ENCODE data around the gene SDR42E2. TPM values are rescaled to one million over a fixed set of nuclear protein-coding genes. Genes with fewer than 3 reads are reported as not detected.

Gene SDR42E2
- total RNA-seq, 1 donor from 2014 or later, result not detected

- H3K9me3 ChIP-seq (ENCODE audit: control insufficient read depth in 3 of 3, low read length in 3 of 3), result no peaks in the 10 kb centered on the region
- no peak overlapping the region for H3K27ac ChIP-seq (ENCODE audit: low read depth, low read length)
- H3K9ac ChIP-seq (ENCODE audit: low read depth in 1 of 3, low read length in 3 of 3), result no peak overlapping the region
- no peak overlapping the region for H3K4me3 ChIP-seq (ENCODE audit: low read length in 3 of 3)
- peaks cover 3 to 7% (median 4%) of the 10 kb centered on the region in 3 donors for H3K4me1 ChIP-seq (ENCODE audit: control insufficient read depth in 3 of 3, insufficient read depth in 3 of 3, low read length in 3 of 3)
- no peaks in the 10 kb centered on the region for H3K27me3 ChIP-seq (ENCODE audit: control insufficient read depth in 3 of 3, insufficient read depth in 3 of 3, low read length in 3 of 3)
- H3K36me3 ChIP-seq (ENCODE audit: control insufficient read depth in 3 of 3, insufficient read depth in 3 of 3, low read length in 3 of 3), result peaks cover 4 to 16% (median 14%) of the 10 kb centered on the region in 3 donors
Observed at GRCh38 chr16:22232277-22233036, 70.2 kb downstream of the SDR42E2 start.

- peaks cover 4 to 13% (median 10%) of the 10 kb centered on the region in 3 donors for H3K36me3 ChIP-seq (ENCODE audit: control insufficient read depth in 3 of 3, insufficient read depth in 3 of 3, low read length in 3 of 3)
- no peak overlapping the region for H3K27ac ChIP-seq (ENCODE audit: low read depth, low read length)
- peaks cover 3 to 7% (median 4%) of the 10 kb centered on the region in 3 donors for H3K4me1 ChIP-seq (ENCODE audit: control insufficient read depth in 3 of 3, insufficient read depth in 3 of 3, low read length in 3 of 3)
- no peaks in the 10 kb centered on the region for H3K27me3 ChIP-seq (ENCODE audit: control insufficient read depth in 3 of 3, insufficient read depth in 3 of 3, low read length in 3 of 3)
- no peak overlapping the region for H3K9ac ChIP-seq (ENCODE audit: low read depth in 1 of 3, low read length in 3 of 3)
- no peak overlapping the region for H3K4me3 ChIP-seq (ENCODE audit: low read length in 3 of 3)
- H3K9me3 ChIP-seq (ENCODE audit: control insufficient read depth in 3 of 3, low read length in 3 of 3), result no peaks in the 10 kb centered on the region
Observed at GRCh38 chr16:22233037-22233372, 70.7 kb downstream of the SDR42E2 start.

DNA sequence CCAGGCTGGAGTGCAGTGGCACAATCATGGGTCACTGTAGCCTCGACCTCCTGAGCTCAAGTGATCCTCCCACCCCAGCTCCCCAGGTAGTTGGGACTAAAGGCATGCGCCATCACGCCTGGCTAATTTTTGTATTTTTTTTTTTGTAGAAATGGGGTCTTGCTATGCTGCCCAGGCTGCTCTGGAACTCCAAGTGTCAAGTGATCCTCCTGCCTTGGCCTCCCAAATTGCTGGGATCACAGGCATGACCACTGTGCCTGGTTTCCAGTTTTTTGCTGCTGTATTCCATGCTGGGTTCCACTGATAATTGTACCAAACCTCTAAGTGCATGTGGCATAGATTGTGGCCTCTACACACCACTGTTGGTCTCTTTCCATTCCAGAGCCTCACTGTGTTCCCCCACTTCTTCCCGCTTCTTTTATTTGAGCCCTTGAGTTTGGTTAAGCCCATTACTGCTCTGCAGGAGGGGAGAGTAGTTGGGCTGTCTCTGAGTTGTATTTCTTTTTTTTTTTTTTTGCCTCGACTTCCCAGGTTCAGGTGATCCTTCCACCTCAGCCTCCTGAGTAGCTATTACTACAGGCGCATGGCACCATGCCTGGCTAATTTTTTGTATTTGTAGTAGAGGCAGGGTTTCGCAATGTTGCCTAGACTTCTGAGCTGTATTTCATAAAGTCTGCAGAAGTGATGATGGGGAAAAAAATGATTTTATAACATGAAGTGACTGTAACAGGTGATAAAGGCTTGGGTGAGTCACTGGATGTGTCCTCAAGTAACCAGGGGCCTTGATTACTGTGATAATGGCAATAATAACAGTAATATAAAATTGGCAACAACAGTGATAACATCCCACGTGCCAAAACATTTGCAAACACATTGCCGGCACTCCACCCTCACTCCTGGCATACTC lies 73.8 kb downstream of the SDR42E2 start:
- Histone ChIP-seq H3K9me3 (ENCODE audit: control insufficient read depth in 3 of 3, low read length in 3 of 3) (no peaks in the 10 kb centered on the region), H3K36me3 (ENCODE audit: control insufficient read depth in 3 of 3, insufficient read depth in 3 of 3, low read length in 3 of 3) (peaks cover 2 to 10% (median 9%) of the 10 kb centered on the region in 3 donors), H3K4me3 (ENCODE audit: low read length in 3 of 3) (no peak overlapping the region), H3K9ac (ENCODE audit: low read depth in 1 of 3, low read length in 3 of 3) (no peak overlapping the region), H3K27ac (ENCODE audit: low read depth, low read length) (no peak overlapping the region), H3K27me3 (ENCODE audit: control insufficient read depth in 3 of 3, insufficient read depth in 3 of 3, low read length in 3 of 3) (no peaks in the 10 kb centered on the region), H3K4me1 (ENCODE audit: control insufficient read depth in 3 of 3, insufficient read depth in 3 of 3, low read length in 3 of 3) (peaks cover 12 to 19% (median 18%) of the 10 kb centered on the region in 3 donors)

DNA sequence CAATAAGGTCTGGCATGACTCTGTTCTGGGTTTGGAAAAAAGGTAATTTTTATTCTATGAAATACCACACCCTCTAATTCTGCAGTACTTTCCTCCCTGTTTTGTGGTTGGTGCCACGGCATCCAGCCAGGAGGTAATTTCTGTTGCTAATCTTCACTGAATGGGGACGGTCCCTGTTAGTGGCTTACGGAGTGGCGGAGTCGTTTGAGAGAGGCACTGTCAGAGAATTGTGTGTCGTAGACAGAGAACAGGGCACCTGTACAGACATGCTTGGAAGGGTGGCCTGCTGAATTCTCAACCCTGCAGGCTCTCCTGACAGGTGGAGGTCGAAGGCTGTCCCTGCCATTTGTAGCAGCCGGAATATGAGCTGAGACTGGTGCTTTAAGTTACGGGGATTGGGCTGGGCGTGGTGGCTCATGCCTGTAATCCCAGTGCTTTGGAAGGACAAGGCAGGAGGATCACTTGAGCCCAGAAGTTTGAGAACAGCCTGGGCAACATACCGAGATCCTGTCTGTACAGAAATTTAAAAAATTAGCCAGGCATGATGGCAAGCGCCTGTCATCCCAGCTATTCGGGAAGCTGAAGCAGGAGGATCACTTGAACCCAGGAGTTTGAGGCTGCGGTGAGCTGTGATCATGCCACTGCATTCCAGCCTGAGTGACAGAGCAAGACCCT lies 77.0 kb downstream of the SDR42E2 start:
- H3K36me3 ChIP-seq (ENCODE audit: control insufficient read depth in 3 of 3, insufficient read depth in 3 of 3, low read length in 3 of 3), result peaks cover 3 to 9% (median 6%) of the 10 kb centered on the region in 3 donors
- peak overlapping the region; percentile 12 for H3K27ac ChIP-seq (ENCODE audit: low read depth, low read length)

DNA sequence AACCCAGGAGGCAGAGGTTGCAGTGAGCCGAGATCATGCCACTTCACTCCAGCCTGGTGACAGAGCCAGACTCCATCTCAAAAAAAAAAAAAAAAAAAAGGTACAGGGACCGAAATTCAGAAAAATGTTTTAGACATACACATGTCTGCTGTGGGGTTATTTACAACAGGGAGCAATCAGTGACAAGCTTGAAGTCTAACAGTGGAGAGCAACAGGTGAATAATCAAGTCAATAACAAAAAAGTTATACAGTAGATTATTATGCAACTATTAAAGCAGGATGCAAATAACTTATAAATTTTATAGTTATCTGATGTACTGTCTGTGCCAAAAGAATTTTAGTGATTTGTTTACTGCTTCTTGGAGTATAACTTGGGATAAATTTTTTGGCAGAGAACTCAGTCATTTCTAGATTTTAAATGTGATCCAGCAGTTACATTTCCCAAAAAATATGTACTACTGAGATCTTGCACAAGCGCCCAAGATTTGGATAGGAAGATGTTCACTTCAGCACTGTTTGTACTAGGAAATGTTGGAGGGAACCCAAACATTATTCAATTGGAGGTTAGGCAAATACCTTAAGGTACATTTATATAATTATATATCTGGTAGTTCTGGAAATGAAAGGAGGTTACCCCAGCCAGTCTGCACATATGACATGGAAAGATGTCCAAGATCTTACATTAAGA lies 77.9 kb downstream of the SDR42E2 start:
- no peaks in the 10 kb centered on the region for H3K27me3 ChIP-seq (ENCODE audit: control insufficient read depth in 3 of 3, insufficient read depth in 3 of 3, low read length in 3 of 3)
- H3K27ac ChIP-seq (ENCODE audit: low read depth, low read length), result no peak overlapping the region

More for the DNA sequence above, 77.0 kb downstream of the SDR42E2 start:
- H3K9ac ChIP-seq (ENCODE audit: low read depth in 1 of 3, low read length in 3 of 3), result peak overlapping the region in 1 of 3 donors; percentile 25
- H3K4me1 ChIP-seq (ENCODE audit: control insufficient read depth in 3 of 3, insufficient read depth in 3 of 3, low read length in 3 of 3), result peaks cover 9 to 15% (median 11%) of the 10 kb centered on the region in 3 donors
- no peaks in the 10 kb centered on the region for H3K9me3 ChIP-seq (ENCODE audit: control insufficient read depth in 3 of 3, low read length in 3 of 3)
- no peak overlapping the region for H3K4me3 ChIP-seq (ENCODE audit: low read length in 3 of 3)
- H3K27me3 ChIP-seq (ENCODE audit: control insufficient read depth in 3 of 3, insufficient read depth in 3 of 3, low read length in 3 of 3), result no peaks in the 10 kb centered on the region

More for the DNA sequence above, 77.9 kb downstream of the SDR42E2 start:
- Histone ChIP-seq H3K4me3 (ENCODE audit: low read length in 3 of 3) (no peak overlapping the region), H3K9me3 (ENCODE audit: control insufficient read depth in 3 of 3, low read length in 3 of 3) (no peaks in the 10 kb centered on the region), H3K36me3 (ENCODE audit: control insufficient read depth in 3 of 3, insufficient read depth in 3 of 3, low read length in 3 of 3) (peaks cover 10 to 17% (median 12%) of the 10 kb centered on the region in 3 donors), H3K4me1 (ENCODE audit: control insufficient read depth in 3 of 3, insufficient read depth in 3 of 3, low read length in 3 of 3) (peaks cover 9 to 15% (median 11%) of the 10 kb centered on the region in 3 donors), H3K9ac (ENCODE audit: low read depth in 1 of 3, low read length in 3 of 3) (no peak overlapping the region)

Other genes with a start within 250 kb of the SDR42E2 start
- gene UQCRC2, start 209.1 kb upstream of the SDR42E2 start, total RNA-seq, result 449 TPM
- not detected for gene PDZD9, start 161.4 kb upstream of the SDR42E2 start, total RNA-seq
- 14.1 TPM for gene MOSMO, start 154.4 kb upstream of the SDR42E2 start, total RNA-seq
- gene VWA3A, start 70.0 kb upstream of the SDR42E2 start, total RNA-seq, result under 0.01 TPM
- 86.1 TPM for gene EEF2K, start 43.8 kb downstream of the SDR42E2 start, total RNA-seq
- gene POLR3E, start 134.9 kb downstream of the SDR42E2 start, total RNA-seq, result 22.4 TPM
- 25.6 TPM for gene CDR2, start 212.1 kb downstream of the SDR42E2 start, total RNA-seq